Suprapubic skin (tissue), 4 donors: Measurements from ENCODE around the gene GRPEL2.

ENCODE experiments used
- CTCF ChIP-seq, 2 donors: fragments of 200-600 bp in 1 of 2; fragments of 450-650 bp in 1 of 2; sonication (generic) in 1 of 2; IDR thresholded peaks; one replicate each; pipeline ENCODE4 v1.5.1; 2016 to 2019; ENCODE audit warnings: antibody characterized with exemption in 2 of 2, mild to moderate bottlenecking in 1 of 2, moderate library complexity in 1 of 2
- EP300 ChIP-seq: sonication (generic); formaldehyde crosslinking; IDR thresholded peaks from one replicate; pipeline ENCODE4 v1.6.1; 2017; ENCODE audit warnings: antibody characterized with exemption
- POLR2AphosphoS5 ChIP-seq, 3 donors: sonication (generic); formaldehyde crosslinking; IDR thresholded peaks; one replicate each; pipeline ENCODE4 v1.6.1; 2017; ENCODE audit warnings: antibody characterized with exemption in 3 of 3

GRCh38 chr5:149378241-149378820, 33.0 kb downstream of the GRPEL2 start:
- TF ChIP-seq CTCF (IDR thresholded peaks at IDR 0.05) (no peak), POLR2AphosphoS5 (IDR thresholded peaks at IDR 0.05) (no peak), EP300 (no peak)
